ENCODE measurements around the gene CENPO.

The CENPO gene

GRCh38 chr2:24866946-24867345 is 73.7 kb downstream of the CENPO start:
- DNase-seq, result no peak

GRCh38 chr2:24870440-24870839 is 77.2 kb downstream of the CENPO start:
- DNase-seq, result no peak

- no peak for DNase-seq
These were observed 77.9 kb downstream of the CENPO start for GRCh38 chr2:24870891-24871705.

GRCh38 chr2:24871852-24872333 is 78.7 kb downstream of the CENPO start:
- no peak for DNase-seq
